SK-N-SH treated with all-trans-retinoic acid at 6 μM for 48 hours (cell line): ENCODE measurements around the gene ALK.

ENCODE experiments used
- ARNTL ChIP-seq: fragments of 450-650 bp; formaldehyde crosslinking; IDR thresholded peaks from 2 replicates; pipeline ENCODE4 v1.5.0; 2020; ENCODE audit warnings: low read depth, mild to moderate bottlenecking, moderate library complexity, borderline replicate concordance
- CREB5 ChIP-seq: fragments of 250-450 bp; sonication (Bioruptor Pico); IDR thresholded peaks from 2 replicates; pipeline ENCODE4 v1.5.1; 2020; ENCODE audit warnings: low read depth, mild to moderate bottlenecking, moderate library complexity
- ESRRG ChIP-seq: fragments of 250-450 bp; sonication (Bioruptor Pico); IDR thresholded peaks from 2 replicates; pipeline ENCODE4 v1.6.1; 2021; ENCODE audit warnings: mild to moderate bottlenecking
- ISL1 ChIP-seq: fragments of 250-450 bp; sonication (Bioruptor Pico); IDR thresholded peaks from 2 replicates; pipeline ENCODE4 v2.1.2; 2022; ENCODE audit warnings: mild to moderate bottlenecking, moderate library complexity
- OSR1 ChIP-seq: fragments of 250-450 bp; sonication (Bioruptor Pico); IDR thresholded peaks from 2 replicates; pipeline ENCODE4 v1.8.0; 2022; ENCODE audit warnings: moderate library complexity, mild to moderate bottlenecking, inconsistent platforms
- PATZ1 ChIP-seq: fragments of 250-450 bp; sonication (Bioruptor Pico); IDR thresholded peaks from 2 replicates; pipeline ENCODE4 v1.8.0; 2020; ENCODE audit warnings: mild to moderate bottlenecking, moderate library complexity, borderline replicate concordance
- PPARA ChIP-seq: fragments of 250-450 bp; sonication (Bioruptor Pico); IDR thresholded peaks from 2 replicates; pipeline ENCODE4 v1.5.0; 2020; ENCODE audit warnings: mild to moderate bottlenecking, borderline replicate concordance
- TCF4 ChIP-seq: fragments of 250-450 bp; sonication (Bioruptor Pico); IDR thresholded peaks from 2 replicates; pipeline ENCODE4 v1.8.0; 2021; ENCODE audit warnings: mild to moderate bottlenecking, moderate library complexity, borderline replicate concordance
- ZC3H10 ChIP-seq: fragments of 250-450 bp; sonication (Bioruptor Pico); IDR thresholded peaks from 2 replicates; pipeline ENCODE4 v1.5.1; 2021; ENCODE audit warnings: mild to moderate bottlenecking, moderate library complexity
- ZFP3 ChIP-seq: fragments of 250-450 bp; sonication (Bioruptor Pico); IDR thresholded peaks from 2 replicates; pipeline ENCODE4 v1.5.0; 2020; ENCODE audit warnings: mild to moderate bottlenecking, moderate library complexity
- ZFP30 ChIP-seq: fragments of 450-650 bp; formaldehyde crosslinking; IDR thresholded peaks from 2 replicates; pipeline ENCODE4 v1.5.0; 2022; ENCODE audit warnings: mild to moderate bottlenecking, moderate library complexity
- ZNF565 ChIP-seq: fragments of 450-650 bp; formaldehyde crosslinking; conservative IDR thresholded peaks from 2 replicates; pipeline ENCODE4 v1.5.0; 2020; ENCODE audit warnings: low read depth, mild to moderate bottlenecking, moderate library complexity
- ZNF70 ChIP-seq: fragments of 450-650 bp; formaldehyde crosslinking; IDR thresholded peaks from 2 replicates; pipeline ENCODE4 v1.5.0; 2020; ENCODE audit warnings: mild to moderate bottlenecking, moderate library complexity
- ZNF8 ChIP-seq: fragments of 450-650 bp; formaldehyde crosslinking; IDR thresholded peaks from 2 replicates; pipeline ENCODE4 v1.5.0; 2020; ENCODE audit warnings: mild to moderate bottlenecking, moderate library complexity

DNA sequence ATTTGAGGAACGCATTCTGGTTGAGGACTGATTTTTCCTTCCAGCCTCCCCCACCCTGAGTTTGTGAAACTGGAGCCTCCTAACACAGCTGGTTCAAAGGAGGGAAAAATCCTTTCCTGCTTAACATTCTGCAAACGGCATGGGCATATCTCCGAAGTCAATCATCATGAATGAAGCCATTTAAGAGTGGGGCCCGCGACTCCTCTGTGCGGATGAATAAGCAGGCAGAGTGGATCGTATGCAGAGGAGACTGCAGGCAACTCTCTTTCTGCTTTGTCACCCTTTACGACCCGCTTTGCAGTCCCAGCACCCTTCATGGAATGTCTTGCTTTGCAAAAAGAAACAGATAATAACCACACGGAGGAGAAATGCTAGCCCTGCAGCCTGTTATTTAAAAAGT is 500.9 kb downstream of the ALK start:
- TF ChIP-seq ZNF8 (no peak), ZFP3 (CRISPR knock-in tag) (no peak), OSR1 (CRISPR knock-in tag) (no peak), PATZ1 (no peak), CREB5 (CRISPR knock-in tag) (no peak), ZFP30 (CRISPR knock-in tag) (no peak), PPARA (CRISPR knock-in tag) (no peak), ZNF70 (CRISPR knock-in tag) (no peak), ESRRG (no peak), TCF4 (CRISPR knock-in tag) (no peak), ZC3H10 (CRISPR knock-in tag) (no peak), ISL1 (CRISPR knock-in tag) (no peak), ARNTL (CRISPR knock-in tag) (no peak), ZNF565 (CRISPR knock-in tag) (no peak)
